Measurements from ENCODE around the gene LGALS4.

GRCh38 chr19:38833092-38833425, 20.3 kb upstream of the LGALS4 start:
- TF ChIP-seq CTCF (IDR thresholded peaks at IDR 0.05) (no peak), POLR2AphosphoS5 (IDR thresholded peaks at IDR 0.05) (no peak)
